K562 (cell line): ENCODE results near the gene APOBEC3F. TPM values are rescaled to one million over a fixed set of nuclear protein-coding genes. Genes with fewer than 3 reads are reported as not detected.
A peak's percentile ranks its signal among the peaks of the same experiment; 100 is the strongest.
"Not testable (repeated sequence)": the region's sequence is repeated elsewhere in the genome, so short reads cannot be mapped to it uniquely, and the experiment has no call there.

Source experiments
- ATAC-seq: fragments of 200-7000 bp; cut with Tn5 transposase; 3 replicates; pipeline ENCODE4 v1.9.1; 2020; ENCODE audit warnings: moderate library complexity
- BruUV-seq: library from RNA; stranded (reverse); fragments of 400-500 nt; replicated peaks from 2 replicates; lab custom pipeline; 2021; lab: Mats Ljungman, UMichigan
- CTCF ChIA-PET: fragments of 300-600 bp; formaldehyde crosslinking; extraction: SDS; loops from one replicate; lab custom pipeline; 2021; ENCODE audit warnings: low intra/inter-chr PET ratio; lab: Yijun Ruan, JAX
- POLR2A ChIA-PET: fragments of 300-600, 350-650 bp; sonication (Branson Sonifier 250); formaldehyde crosslinking; extraction: SDS; loops from one replicate; lab custom pipeline; 2021; ENCODE audit warnings: antibody characterized with exemption, inconsistent platforms; lab: Yijun Ruan, JAX
- DNase-seq, 4 experiments: peaks; one replicate each; pipeline versions ENCODE4 v3.0.0 to v3.0.0-alpha.2; 2011 to 2018; ENCODE audit warnings: low spot score in 3 of 4, mixed read lengths in 3 of 4; ENCODE audit errors: extremely low read depth in 1 of 4
- FAIRE-seq: peaks from 2 replicates; lab custom pipeline; 2011; peaks lifted over from hg19 to GRCh38; lab: Jason Lieb, UNC
- H2AFZ ChIP-seq: 2 replicates; pipeline ENCODE4 v1.6.0; 2011; ENCODE audit warnings: low read depth, low read length, control low read depth, inconsistent platforms
- H3K27ac ChIP-seq: fragments of 200-600 bp; 3 replicates; pipeline ENCODE4 v1.8.0; 2011; ENCODE audit warnings: low read depth, mild to moderate bottlenecking, control low read depth, inconsistent platforms, low read length, moderate library complexity, mixed read lengths; ENCODE audit errors: extremely low read depth
- H3K27me3 ChIP-seq, 2 experiments: fragments of 300-600 bp in 1 of 2; 2 replicates in 1 of 2; 3 replicates in 1 of 2; pipeline versions ENCODE4 v1.6.0 to v1.8.0; 2011; ENCODE audit warnings: inconsistent platforms in 2 of 2, low read length in 2 of 2, mild to moderate bottlenecking in 1 of 2, mixed read lengths in 1 of 2, moderate library complexity in 1 of 2; ENCODE audit not compliant: control insufficient read depth in 2 of 2, insufficient read depth in 2 of 2
- H3K36me3 ChIP-seq: fragments of 300-600 bp; 3 replicates; pipeline ENCODE4 v1.8.0; 2011; ENCODE audit warnings: mild to moderate bottlenecking, low read length, inconsistent platforms; ENCODE audit not compliant: control insufficient read depth, insufficient read depth
- H3K4me1 ChIP-seq, 2 experiments: fragments of 200-600 bp in 1 of 2; replicated peaks in 1 of 2; 2 replicates in 1 of 2; 3 replicates in 1 of 2; pipeline versions ENCODE4 v1.5.1 to v1.8.0; 2011; ENCODE audit warnings: inconsistent platforms in 2 of 2, low read length in 2 of 2, mild to moderate bottlenecking in 1 of 2, mixed read lengths in 1 of 2, moderate library complexity in 1 of 2; ENCODE audit not compliant: control insufficient read depth in 2 of 2, insufficient read depth in 2 of 2
- H3K4me2 ChIP-seq: 2 replicates; pipeline ENCODE4 v1.6.1; 2011; ENCODE audit warnings: low read length, control low read depth, inconsistent platforms, mixed read lengths; ENCODE audit not compliant: insufficient read depth
- H3K4me3 ChIP-seq: fragments of 200-600 bp; sonication (generic), shearing (Covaris generic); 2 replicates; pipeline ENCODE4 v1.5.1; 2016; ENCODE audit warnings: control low read depth, inconsistent platforms
- H3K79me2 ChIP-seq: fragments of 200-600 bp; 3 replicates; pipeline ENCODE4 v1.8.0; 2011; ENCODE audit warnings: low read length, inconsistent platforms; ENCODE audit not compliant: control insufficient read depth, insufficient read depth
- H3K9ac ChIP-seq, 2 experiments: 2 replicates each; pipeline versions ENCODE4 v1.6.0 to v1.6.1; 2011; ENCODE audit warnings: low read depth in 2 of 2, low read length in 2 of 2, control low read depth in 1 of 2, inconsistent platforms in 1 of 2, mild to moderate bottlenecking in 1 of 2, mixed read lengths in 1 of 2; ENCODE audit not compliant: insufficient read depth in 1 of 2
- H3K9me1 ChIP-seq: one replicate; pipeline ENCODE4 v1.6.0; 2011; ENCODE audit warnings: inconsistent platforms, mild to moderate bottlenecking, low read length, moderate library complexity; ENCODE audit not compliant: control insufficient read depth, insufficient read depth
- H3K9me3 ChIP-seq: replicated peaks from 2 replicates; pipeline ENCODE4 v1.5.1; 2011; ENCODE audit warnings: low read depth, low read length, inconsistent platforms; ENCODE audit not compliant: control insufficient read depth, insufficient read depth
- H4K20me1 ChIP-seq: replicated peaks from 2 replicates; pipeline ENCODE4 v1.6.1; 2011; ENCODE audit warnings: low read length, inconsistent platforms, mixed read lengths; ENCODE audit not compliant: control insufficient read depth, insufficient read depth
- BRD9 ChIP-seq: fragments of 450-650 bp; IDR thresholded peaks from 2 replicates; pipeline ENCODE4 v1.6.1; 2018; ENCODE audit warnings: low read depth; ENCODE audit not compliant: partially characterized antibody
- HDAC1 ChIP-seq, 2 experiments: fragments of 450-650 bp; IDR thresholded peaks; 2 replicates each; pipeline ENCODE4 v1.6.1; 2016 to 2017; ENCODE audit warnings: inconsistent platforms in 1 of 2, mild to moderate bottlenecking in 1 of 2, moderate library complexity in 1 of 2
- HNRNPL ChIP-seq: fragments of 200-400 bp; formaldehyde crosslinking; IDR thresholded peaks from 2 replicates; pipeline ENCODE4 v1.6.1; 2017; ENCODE audit warnings: low read depth, mild to moderate bottlenecking, low read length
- RBM22 ChIP-seq: fragments of 200-400 bp; formaldehyde crosslinking; IDR thresholded peaks from 2 replicates; pipeline ENCODE4 v1.6.1; 2018; ENCODE audit warnings: low read length, low read depth; ENCODE audit not compliant: poor library complexity, severe bottlenecking
- ZNF778 ChIP-seq: fragments of 450-650 bp; formaldehyde crosslinking; IDR thresholded peaks from 2 replicates; pipeline ENCODE4 v1.4.0; 2020; ENCODE audit warnings: mild to moderate bottlenecking, moderate library complexity
- WGBS: fragments of 100-300 bp; shearing (Covaris generic); methylation state at CpG from one replicate; pipeline ENCODE4 v1.1.6; 2016; ENCODE audit warnings: low coverage, mixed read lengths; ENCODE audit not compliant: insufficient coverage; ENCODE audit errors: missing lambda C conversion rate; 5-methylcytosine and 5-hydroxymethylcytosine counted together
- in situ Hi-C: fragments of 300-500 bp; cut with MboI; formaldehyde crosslinking; loops from 4 replicates; pipeline ENCODE4 v1.15.0; 2018; ENCODE audit warnings: inconsistent platforms, mixed read lengths
- intact Hi-C: fragments of 100-400 bp; cut with micrococcal nuclease; formaldehyde crosslinking; loops from 2 replicates; pipeline ENCODE4 v1.14.2; 2022
- polyA plus RNA-seq, 8 experiments: library from polyadenylated mRNA; depleted of rRNA in 4 of 8; stranded (reverse) in 5 of 8; unstranded in 3 of 8; fragments of >200 nt; fragmentation: Nextera tagmentation in 2 of 8; fragmentation: Illumina TruSeq in 1 of 8; extraction: Ambion mirVana in 2 of 8; extraction: Trizol in 1 of 8; gene quantifications; 2 replicates each; pipeline versions ENCODE4 v1.2.1 to v1.2.3, GENCODE V29; 2011 to 2014; ENCODE audit warnings: inconsistent platforms in 1 of 8, missing spikeins in 1 of 8
- total RNA-seq, 7 experiments: library from RNA; depleted of rRNA in 6 of 7; stranded (reverse); fragments of >200 nt in 6 of 7; fragmentation: Illumina TruSeq in 2 of 7; extraction: Trizol in 2 of 7; gene quantifications; 2 replicates each; pipeline versions ENCODE4 v1.2.1 to v1.2.3, GENCODE V29; 2011 to 2021; ENCODE audit warnings: low replicate concordance in 1 of 7
- TF ChIP-seq, protein P1 (sequence below): fragments of 200-800 bp; sonication (Bioruptor generic); IDR thresholded peaks from 2 replicates; pipeline ENCODE4 v1.6.1; 2017; ENCODE audit warnings: missing genetic modification characterization, missing compliant biosample characterization
- TF ChIP-seq, protein P2 (sequence below): sonication (generic); formaldehyde crosslinking; IDR thresholded peaks from 2 replicates; pipeline ENCODE4 v1.8.0; 2022; ENCODE audit warnings: missing genetic modification reagents, mild to moderate bottlenecking, borderline replicate concordance

APOBEC3F gene
- total and polyA plus RNA-seq, 9 of the 15 experiments (the other 6 are each of a cell fraction or from before 2014, with no cell fraction given), result 1.1 to 3.3 (median 1.9) TPM

DNA sequence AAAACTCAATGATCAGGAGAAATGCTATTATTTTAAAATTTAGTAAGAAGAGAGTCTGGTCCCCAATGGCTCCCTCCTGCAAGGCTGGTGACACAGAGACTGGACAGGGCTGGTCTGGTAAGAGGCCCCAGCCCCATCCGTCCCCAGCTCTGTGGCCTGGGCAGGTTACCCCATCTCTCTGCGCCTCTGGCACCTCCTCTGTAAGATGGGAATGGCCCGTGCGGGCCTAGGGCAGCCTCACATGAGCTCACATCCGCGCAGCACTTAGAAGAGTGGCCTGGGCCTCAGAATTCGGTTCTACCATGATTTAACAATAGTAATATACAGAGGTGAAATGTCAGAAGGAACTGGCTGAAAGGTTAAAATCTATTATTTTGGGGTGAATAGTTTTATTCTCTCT, 1.2 kb downstream of the APOBEC3F start:
- no peak for FAIRE-seq
- H3K9ac ChIP-seq, result peak overlapping the region in 1 of 2 experiments; percentile 87; a peak in 1 of 4 replicates
- H4K20me1 ChIP-seq, result no peaks in the 10 kb centered on the region
- H3K36me3 ChIP-seq, result no peaks in the 10 kb centered on the region
- H3K4me1 ChIP-seq, result peaks cover 0 to 27% of the 10 kb centered on the region in 2 experiments; a peak in 4 of 5 replicates
- peaks cover 14% of the 10 kb centered on the region for H3K79me2 ChIP-seq
- no peak for ATAC-seq
- in situ Hi-C loops (loop anchor here (5.0 kb wide), 1 partner anchor 35 kb away; the partner anchor contains the start of gene APOBEC3G), intact Hi-C loops (no loop called here)
- TSS peak; percentile 85 for BruUV-seq
- TF ChIP-seq HDAC1 (IDR thresholded peaks at IDR 0.05), result no peak
- TF ChIP-seq, protein P1, sequence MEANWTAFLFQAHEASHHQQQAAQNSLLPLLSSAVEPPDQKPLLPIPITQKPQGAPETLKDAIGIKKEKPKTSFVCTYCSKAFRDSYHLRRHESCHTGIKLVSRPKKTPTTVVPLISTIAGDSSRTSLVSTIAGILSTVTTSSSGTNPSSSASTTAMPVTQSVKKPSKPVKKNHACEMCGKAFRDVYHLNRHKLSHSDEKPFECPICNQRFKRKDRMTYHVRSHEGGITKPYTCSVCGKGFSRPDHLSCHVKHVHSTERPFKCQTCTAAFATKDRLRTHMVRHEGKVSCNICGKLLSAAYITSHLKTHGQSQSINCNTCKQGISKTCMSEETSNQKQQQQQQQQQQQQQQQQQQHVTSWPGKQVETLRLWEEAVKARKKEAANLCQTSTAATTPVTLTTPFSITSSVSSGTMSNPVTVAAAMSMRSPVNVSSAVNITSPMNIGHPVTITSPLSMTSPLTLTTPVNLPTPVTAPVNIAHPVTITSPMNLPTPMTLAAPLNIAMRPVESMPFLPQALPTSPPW, result no peak
- TF ChIP-seq HNRNPL, result no peak
- TF ChIP-seq BRD9, result no peak
- TF ChIP-seq ZNF778 (CRISPR knock-in tag), result no peak
- no peak for TF ChIP-seq RBM22
- TF ChIP-seq, protein P2, sequence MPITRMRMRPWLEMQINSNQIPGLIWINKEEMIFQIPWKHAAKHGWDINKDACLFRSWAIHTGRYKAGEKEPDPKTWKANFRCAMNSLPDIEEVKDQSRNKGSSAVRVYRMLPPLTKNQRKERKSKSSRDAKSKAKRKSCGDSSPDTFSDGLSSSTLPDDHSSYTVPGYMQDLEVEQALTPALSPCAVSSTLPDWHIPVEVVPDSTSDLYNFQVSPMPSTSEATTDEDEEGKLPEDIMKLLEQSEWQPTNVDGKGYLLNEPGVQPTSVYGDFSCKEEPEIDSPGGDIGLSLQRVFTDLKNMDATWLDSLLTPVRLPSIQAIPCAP, result no peak
- H2AFZ ChIP-seq, result no peak overlapping the region
- WGBS, result 83% methylated on average over 7 of the region's 7 CpGs
- DNase-seq, result no peak
- peak overlapping the region; percentile 45; the same call in 1 of the 2 replicates for H3K4me2 ChIP-seq
- H3K27me3 ChIP-seq, result no peaks in the 10 kb centered on the region
- ChIA-PET CTCF (no interaction called here), POLR2A (no interaction called here)
- no peak overlapping the region for H3K4me3 ChIP-seq
- no peaks in the 10 kb centered on the region for H3K9me1 ChIP-seq
- H3K9me3 ChIP-seq, result no peaks in the 10 kb centered on the region
- no peak overlapping the region for H3K27ac ChIP-seq

- CTCF ChIA-PET, DNase-seq, H3K9me3 ChIP-seq, H3K36me3 ChIP-seq, H3K27me3 ChIP-seq, H2AFZ ChIP-seq, H3K9me1 ChIP-seq, H3K27ac ChIP-seq, H3K4me3 ChIP-seq, FAIRE-seq, intact Hi-C loops, H4K20me1 ChIP-seq, H3K4me2 ChIP-seq, POLR2A ChIA-PET, BruUV-seq, ATAC-seq, H3K9ac ChIP-seq: not testable (repeated sequence)
- Histone ChIP-seq H3K79me2 (peaks cover 14% of the 10 kb centered on the region), H3K4me1 (peaks cover 0 to 27% of the 10 kb centered on the region in 2 experiments; a peak in 4 of 5 replicates)
- WGBS, result 63% methylated on average over 3 of the region's 18 CpGs
- in situ Hi-C loops, result loop anchor here (5.0 kb wide), 1 partner anchor 34 kb away; the partner anchor contains the start of gene APOBEC3G
Observed at GRCh38 chr22:39043063-39043462, 2.4 kb downstream of the APOBEC3F start.
